Measurements from ENCODE around the gene GGA3.
"Not testable (repeated sequence)": the region's sequence is repeated elsewhere in the genome, so short reads cannot be mapped to it uniquely, and the experiment has no call there.

GGA3 gene

DNA sequence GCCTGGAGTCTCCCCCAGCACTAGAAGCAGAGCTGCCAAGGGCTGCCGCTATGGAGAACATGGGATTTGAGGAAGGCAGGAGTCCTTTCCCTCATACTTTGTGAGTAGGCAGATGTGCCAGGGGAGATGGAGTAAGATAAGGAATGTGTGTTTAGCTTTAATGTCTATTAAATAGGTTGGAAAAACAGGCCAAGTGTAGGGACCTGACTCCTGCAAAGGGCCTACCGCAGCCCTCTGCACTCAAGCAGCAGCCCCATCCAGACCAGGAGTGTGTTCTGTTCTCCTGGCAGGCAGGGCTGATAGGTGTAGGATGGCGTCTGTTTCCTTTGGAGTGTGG lies 11.4 kb upstream of the GGA3 start:
- no peak for DNase-seq

DNA sequence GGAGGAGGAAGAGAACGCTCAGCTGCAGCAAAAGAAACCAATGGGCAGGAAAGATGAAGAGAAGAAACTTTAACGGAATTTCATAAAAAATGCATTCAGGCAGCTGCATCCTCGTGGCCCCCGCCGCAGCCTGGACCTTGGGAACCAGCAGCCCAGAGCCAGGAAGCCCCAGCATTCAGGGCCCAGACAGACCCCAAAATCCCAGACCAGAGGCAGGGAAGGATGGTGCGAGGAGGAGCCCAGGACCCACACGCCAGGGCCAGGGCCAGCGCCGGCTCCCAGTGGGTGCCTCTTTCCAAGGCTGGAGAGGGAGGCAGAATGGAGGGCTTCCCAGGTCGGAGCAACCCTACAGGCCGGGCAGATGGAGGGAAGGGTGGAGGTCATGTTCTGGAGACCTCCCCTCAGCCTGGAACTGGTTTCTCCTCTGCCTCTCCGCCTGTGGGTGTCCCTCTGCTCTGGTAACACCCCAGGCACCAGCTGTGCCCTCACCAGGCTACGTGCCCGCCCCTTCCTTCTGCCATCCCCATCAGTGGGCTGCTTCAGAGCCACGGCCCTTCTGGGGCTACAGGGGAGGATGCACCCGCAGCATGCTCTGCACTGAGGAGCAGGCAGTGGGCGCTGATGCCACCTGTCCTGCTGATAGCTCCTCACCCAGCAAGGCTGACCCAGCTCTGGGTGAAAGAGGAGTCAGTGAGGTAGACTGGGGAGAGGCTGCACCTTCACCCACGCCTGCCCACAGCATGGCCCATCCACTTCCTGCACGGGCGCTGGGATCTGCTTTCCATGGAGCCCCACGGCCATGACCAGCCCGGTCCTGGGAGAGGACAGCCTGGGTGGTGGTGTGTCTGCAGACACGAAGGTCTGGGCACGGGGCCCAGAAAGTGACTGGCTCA lies 10.8 kb upstream of the GGA3 start:
- peak; percentile 55 for DNase-seq

DNA sequence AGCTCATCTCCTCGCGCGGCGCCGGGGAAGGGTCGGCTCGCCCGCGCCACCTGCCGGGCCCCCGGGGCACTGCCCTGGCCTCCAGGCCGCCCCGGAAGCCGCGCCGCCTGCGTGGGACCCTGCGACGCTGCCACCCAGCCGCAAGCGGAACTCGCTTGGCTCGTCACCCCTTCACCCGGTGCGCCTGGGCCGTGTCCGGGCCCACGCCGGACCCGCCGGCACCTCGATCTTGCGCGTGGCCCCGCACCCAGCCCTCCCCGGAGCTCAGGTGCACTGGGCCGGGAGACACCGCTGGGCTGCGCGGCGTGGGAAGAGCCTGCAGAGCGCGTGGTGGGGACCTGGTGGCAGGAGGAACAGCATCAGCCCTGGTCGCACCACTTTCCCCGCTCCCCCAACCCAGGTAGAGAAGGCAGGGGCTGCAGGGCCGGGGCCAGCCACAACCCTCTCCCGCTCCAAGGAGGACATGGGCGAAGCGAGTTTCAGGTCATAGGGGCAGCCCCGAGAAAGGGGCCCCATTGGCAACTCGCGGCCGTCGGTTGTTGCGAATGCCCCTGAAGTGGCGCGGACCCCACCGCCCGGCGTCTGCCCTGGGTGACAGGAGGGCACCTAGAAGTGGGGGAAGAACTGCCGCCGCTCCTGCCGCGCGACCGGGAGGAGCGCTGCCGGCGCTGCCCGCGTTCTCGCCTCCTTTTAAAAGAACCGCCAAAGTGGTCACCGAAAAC lies 10.0 kb upstream of the GGA3 start:
- peak; percentile 85 for DNase-seq

DNA sequence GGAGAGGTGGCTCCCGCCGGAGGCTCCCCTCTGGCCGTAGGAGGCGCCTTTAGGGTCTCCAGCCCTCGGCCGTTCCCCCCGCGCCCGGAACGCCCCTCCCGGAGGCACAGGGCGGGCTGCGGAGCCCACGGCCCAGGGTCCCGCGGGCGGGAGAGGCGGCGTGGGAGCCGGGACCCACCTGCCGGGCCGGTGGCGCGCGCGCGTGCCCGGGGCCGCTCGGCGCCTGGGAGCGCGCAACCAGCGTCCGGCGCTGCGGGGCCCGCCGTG lies 9.5 kb upstream of the GGA3 start, which contains the start of gene MIF4GD:
TSS of gene MIF4GD (minus strand) at position 266 of the 267 bp plus-strand sequence. CDS start 1,036 bp downstream, outside the sequence.
- no peak for DNase-seq

DNA sequence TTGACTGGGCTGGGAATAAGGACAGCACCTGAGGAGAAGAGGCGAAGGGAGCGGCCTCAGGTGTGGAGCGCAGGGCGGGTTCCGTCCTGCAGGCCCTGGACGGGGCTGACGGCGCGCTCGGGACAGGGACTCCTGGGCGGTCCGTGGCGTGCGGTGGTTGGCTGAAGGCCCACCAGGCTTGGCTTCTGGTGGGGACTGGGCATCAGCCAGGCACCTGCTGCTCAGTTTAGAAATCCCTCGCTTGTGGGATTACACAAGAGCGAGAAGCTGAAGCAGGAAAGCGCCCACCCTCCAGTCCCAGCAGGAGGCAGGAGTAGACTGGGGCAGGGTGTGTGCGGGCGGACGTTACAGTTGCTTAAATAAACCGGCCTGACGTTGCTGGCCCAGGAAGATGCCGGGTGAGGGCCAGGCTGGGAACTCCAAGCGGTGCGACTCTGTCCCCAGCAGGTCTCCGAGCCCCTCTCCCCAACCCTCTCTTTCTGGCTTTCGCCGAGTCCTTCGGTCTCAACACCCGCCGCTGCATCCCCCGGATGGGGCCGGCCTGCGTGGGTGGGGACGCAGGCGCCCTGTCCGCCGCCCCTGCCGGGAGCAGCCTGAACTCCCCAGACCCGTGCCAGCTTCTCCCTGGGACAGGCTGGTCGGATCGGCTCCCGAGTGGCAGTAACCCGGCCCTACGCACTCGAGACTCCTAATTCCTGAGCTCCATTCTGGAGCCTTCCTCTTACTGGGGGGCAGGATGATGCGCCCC lies 9.0 kb upstream of the GGA3 start:
- peak; percentile 93 for DNase-seq

DNA sequence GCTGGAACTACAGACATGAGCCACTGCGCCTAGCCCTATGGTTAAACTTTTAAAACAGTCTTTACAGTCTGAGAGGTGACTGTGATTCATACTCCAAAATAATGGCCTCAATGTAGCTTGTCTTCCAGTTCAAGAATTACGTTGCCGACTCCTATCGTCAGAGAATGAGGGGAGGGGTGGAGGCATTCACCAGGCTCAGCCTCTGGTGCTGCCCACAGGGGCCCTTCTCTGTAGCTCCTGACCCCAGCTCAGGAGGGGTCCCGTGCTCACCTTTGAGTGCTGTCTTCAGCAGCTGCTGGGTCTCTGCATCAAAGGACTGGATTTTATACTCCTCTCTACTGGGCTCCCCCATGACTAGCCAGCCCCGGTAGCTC lies 8.4 kb upstream of the GGA3 start:
- DNase-seq, result no peak

DNA sequence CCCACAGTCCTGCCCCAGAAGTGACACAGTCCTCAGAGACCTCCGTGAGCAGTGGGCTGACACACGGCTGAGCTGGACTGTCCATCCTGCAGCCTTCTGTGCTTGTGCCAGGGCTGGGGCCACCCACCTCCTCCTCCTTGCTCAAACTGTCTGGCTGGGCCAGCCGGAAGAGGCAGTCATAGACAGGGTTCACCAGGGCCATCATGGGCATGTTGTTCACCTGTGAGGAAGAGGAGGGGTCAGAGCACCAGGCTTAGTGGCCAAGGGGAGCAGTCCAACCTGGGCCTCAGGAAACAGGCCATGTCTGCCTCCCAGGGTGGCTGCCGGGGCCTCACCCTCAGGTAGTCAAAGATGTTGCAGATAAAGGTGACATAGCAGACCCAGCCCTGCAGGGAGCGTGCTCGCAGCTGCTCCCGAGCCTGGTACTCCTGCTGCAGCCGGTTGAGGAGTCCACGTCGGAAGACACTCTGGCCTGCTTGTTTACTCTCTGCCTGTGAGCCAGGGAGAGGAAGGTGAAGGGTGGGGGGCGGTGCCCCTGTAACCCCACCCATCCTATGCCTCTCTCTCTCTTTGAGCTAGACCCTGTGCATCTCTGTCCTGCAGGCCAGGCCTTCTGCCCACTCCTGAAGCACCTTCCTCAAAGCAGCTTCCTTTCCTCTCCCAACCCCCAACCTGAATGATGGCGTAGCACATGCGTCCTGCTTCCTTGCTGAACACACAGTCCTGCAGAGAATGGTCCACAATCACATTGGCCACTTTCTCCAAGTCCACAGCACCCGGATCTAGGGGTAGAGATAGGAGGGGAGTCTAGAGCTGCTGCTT lies 6.2 kb upstream of the GGA3 start:
- DNase-seq, result peak; percentile 91

DNA sequence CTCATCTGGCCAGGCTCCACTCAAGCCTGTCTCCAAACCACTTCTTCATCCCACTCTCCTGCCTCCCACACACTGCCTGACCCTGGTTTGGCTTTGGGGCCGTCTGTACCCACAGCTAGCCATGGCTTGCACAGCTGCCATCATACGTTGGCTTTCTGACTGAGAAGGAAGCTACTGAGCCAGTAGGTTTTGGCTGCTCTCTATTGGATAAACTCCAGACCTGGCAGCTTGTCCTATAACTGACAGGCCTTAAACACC lies 5.7 kb upstream of the GGA3 start:
- DNase-seq, result peak; percentile 58

DNA sequence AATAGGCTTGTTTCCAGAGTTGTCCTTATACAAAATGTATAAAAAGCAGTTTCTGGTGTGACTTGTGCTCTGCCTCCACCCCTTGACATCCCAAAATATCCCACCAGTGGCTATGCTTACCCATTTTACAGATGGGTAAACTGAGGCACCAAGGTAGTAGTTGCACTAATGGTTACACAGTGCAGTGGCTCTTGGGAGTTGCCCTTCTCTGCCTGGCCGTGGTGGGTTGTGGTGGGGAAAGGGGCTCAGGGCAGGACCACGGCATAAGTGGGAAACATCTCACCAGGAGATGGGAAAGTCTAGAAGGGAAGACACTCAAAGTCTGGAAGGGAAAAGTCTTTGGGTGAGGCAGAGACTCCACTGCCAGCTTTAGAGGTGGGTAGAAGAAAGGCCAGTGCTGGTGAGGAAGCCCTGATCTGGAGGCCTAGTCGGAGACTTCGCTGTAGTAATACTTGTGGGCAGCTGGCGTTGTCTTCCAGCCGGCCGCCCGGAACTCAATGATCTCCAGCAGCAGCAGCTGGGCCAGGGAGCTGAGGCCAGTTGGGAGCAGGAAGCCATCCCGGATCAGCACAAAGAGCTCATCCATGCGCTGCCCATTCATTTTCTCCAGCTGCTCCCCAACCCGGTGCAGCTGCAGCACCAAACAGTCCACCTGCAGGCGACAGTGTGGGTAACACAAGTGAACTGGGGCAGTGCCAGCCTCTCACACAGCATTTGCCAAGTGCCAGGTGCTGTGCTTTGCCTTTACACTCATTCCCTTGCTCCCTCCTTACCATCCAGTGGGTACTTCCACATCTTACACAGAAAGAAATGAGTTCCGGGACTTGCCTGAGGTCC lies 5.1 kb upstream of the GGA3 start:
- no peak for DNase-seq

DNA sequence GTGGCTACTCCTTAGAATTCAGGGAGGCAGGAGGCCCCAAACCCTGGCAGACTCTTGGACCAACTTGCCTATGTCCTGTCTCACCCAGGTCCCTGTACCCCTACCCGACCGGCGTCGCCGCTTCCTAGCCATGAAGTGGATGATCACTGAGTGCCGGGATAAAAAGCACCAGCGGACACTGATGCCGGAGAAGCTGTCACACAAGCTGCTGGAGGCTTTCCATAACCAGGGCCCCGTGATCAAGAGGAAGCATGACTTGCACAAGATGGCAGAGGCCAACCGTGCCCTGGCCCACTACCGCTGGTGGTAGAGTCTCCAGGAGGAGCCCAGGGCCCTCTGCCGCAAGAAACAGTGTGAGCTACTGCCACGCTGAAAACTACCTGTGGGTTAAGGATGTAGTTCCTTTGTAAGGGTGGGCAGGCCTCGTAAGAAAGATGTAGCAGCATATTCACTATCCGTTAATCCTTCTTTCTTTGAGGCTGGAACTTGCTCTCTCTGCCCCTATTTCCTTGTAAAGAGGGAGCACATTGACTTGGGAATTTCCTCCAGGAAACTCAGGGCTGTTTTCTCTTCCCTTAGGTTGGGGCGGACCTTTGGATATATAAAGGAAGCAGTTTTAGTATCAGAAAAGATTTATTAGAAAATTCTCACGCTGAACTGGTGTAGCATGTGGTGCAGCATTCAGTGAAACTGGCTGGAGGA lies 4.4 kb upstream of the GGA3 start:
- no peak for DNase-seq

DNA sequence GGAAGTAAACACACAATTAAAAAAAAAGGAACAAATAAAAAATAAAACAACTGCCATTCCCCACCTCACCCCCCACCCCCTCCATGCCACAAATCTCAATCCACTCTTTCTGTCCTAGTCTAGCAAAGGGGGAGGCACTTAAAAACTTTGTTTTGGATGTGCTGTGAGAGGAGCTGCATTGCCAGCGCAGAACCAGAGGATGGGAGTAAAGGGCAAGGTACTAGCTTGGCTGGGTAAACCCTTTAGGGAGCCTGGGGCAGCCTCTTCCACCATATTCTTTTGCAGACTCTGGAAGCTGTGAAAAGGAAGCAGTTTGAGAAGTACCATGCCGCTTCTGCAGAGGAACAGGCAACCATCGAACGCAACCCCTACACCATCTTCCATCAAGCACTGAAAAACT lies 1.6 kb upstream of the GGA3 start:
- no peak for DNase-seq

DNA sequence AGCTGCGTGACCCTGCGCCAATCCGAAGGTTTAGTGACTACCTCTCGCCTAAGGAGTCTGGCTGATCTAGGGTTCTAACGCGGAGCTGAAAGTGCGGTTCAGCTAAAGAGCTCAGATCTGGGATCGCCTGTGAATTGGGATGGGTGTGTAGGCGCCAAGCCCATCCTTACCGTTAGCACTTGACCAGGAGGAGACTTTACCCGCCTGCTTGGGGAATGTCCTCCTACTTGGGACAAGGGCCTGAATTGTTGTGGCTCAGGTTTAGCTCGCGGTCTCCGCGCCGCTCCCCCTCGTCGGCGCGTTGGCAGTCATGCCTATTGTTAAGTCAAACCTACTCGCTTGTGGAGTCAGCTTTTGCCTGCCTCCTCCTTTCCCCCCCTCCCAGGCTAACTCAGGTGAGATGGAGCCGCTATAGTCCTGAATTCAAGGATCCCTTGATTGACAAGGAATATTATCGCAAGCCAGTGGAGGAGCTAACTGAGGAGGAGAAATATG lies 753 bp upstream of the GGA3 start:
- DNase-seq, result no peak

DNA sequence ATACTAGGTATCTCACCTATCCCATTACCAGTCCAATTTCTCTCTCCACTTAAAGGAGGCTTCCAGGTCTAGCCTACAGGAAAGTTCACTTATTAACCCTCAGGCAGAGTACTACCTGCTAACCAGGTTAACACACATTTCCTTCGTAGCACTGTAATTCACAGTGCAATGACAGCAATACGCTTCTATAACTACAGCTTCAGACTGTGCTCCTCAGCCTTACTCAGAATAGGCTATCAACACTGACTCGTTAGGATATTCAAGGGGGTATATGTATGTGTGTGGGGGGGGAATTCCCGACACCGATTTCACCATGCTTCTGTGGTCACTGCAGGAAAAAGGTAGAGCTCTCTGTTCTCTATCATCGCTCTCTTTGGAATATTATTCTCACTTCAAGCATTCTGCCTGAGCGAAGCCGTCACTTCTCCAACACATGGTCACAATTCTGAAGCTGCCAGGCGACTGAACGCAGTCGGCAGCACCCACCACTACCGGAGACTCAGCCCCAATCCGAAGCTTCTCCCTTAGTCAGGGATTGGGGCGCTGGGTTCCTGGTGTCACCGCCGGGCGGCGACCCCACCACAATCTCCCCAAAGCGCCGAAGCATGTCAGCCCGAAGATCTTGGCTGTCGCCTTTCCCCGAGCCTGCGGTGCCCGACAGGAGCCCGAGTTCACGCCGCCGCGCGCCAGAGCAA lies 618 bp downstream of the GGA3 start:
- DNase-seq, result no peak

DNA sequence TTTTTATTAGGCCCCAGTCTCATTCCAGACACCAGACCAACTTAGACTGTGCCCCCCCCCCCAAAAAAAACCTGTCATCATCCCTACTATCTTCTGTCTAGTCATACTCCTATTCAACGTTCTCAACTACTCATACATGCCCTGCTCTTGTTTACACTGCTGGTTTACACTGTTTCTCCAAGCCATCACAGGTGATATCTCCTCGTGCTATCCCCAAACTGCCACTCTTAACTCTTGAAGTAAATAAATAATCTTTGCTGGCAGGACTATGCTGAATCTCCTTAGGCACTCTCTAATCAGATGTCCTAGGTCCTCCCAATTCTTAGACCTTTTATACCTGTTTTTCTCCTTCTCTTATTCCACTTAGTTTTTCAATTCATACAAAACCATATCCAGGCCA lies 4.2 kb downstream of the GGA3 start:
- DNase-seq, result not testable (repeated sequence)

DNA sequence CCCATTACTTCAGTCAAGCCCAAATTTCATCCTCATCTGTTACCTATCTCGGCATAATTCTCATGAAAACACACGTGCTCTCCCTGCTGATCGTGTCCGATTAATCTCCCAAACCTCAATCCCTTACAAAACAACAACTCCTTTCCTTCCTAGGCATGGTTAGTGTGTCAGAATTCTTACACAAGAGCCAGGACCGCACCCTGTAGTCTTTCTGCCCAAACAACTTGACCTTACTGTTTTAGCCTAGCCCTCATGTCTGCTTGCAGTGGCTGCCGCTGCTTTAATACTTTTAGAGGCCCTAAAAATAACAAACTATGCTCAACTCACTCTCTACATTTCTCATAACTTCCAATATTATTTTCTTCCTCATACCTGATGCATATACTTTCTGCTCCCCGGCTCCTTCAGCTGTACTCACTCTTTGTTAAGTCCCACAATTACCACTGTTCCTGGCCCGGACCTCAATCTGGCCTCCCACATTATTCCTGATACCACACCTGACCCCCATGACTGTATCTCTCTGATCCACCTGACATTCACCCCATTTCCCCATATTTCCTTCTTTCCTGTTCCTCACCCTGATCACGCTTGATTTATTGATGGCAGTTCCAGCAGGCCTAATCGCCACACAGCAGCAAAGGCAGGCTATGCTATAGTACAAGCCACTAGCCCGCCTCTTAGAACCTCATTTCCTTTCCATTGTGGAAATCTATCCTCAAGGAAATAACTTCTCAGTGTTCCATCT lies 5.3 kb downstream of the GGA3 start:
- not testable (repeated sequence) for DNase-seq

DNA sequence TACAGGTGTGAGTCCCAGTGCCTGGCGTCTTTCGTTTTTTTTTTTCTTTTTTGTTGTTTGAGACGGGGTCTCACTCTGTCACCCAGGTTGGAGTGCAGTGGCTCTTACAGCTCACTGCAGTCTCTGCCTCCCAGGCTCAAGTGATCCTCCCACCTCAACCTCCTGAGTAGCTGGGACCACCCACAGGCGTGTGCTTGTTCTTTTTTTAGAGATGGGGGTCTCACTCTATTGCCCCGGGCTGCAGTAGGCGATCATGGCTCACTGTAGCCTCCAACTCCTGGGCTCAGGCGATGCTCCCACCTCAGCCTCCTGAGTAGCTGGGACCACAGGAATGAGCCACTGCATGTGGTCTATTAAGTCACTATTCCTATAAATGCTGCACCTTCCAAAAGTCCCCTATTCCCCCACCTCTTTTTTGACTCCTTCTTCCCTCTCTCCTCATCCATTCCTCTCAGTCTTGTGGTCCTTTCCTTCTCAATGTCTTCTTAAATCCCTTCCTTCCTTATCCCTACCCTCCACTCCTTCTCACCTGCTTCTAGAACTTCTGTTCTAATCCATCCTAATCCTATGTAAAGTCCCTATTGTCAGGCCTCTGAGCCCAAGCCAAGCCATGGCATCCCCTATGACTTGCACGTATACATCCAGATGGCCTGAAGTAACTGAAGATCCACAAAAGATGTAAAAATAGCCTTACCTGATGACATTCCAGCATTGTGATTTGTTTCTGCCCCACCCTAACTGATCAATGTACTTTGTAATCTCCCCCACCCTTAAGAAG lies 9.2 kb downstream of the GGA3 start:
- DNase-seq, result no peak

DNA sequence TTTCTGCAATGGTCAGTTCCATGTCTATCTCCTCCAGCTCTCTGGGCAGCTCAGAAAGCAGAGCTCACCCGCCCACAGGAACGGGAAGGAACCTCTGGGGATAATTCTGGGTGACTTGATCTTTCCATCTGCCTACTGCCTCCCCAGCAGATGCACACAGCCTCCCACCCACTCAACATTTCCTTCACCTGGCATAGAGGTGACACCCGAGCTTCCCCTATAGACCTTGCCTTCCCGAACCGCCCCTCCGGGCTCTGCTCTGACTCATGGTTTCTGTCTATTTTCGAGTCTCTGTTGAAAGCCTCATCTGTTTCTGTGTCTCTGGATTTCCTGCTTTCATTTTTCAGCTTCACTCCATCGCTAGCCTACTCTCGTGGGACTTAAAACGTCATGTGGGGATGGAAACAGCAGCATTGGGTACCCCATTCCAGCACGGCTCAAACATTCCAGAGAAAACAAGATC lies 11.4 kb downstream of the GGA3 start:
- DNase-seq, result peak; percentile 79

DNA sequence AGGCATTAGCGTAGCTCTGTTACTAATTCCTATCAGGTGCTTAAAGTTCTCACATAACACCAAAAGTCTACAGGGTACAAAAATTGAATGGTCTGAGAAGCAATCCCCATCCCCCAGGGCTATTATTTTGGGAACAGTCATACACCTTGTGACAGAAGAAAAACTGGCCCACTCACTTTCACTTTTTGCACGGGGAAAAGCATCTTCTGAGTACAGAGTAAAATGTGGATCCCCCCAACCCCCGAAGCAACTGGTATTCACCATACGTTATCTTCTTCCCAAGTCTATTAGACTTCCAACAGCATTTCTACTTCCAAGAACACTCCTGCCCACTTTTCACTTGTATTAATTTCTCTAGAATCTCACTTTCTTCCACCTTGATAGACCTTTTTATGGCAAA lies 11.8 kb downstream of the GGA3 start:
- DNase-seq, result no peak

DNA sequence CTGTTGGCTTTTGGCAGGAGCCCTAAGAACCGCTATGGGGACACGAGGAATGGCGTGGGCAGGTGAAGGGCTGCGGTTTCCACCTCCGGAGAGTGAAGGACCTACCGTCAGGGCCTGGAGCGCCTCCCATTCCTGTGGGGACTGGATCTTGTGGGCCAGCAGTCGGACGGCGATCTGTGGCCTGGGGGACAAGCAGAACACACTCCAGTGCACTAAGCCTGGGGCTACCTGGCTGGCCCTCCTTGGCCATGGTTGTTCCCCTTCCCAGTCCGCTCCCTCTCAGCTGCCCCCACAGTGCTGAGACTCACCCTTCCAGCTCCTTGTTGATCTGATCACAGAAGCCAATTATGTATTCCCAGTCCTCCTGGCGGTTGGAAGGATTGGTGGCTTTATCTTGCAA lies 15.0 kb downstream of the GGA3 start:
- peak; percentile 56 for DNase-seq

Data from islet precursor cell (in vitro differentiated cells).